ENCODE results near the gene CLEC17A. TPM values are rescaled to one million over a fixed set of nuclear protein-coding genes. Genes with fewer than 3 reads are reported as not detected.
"Not testable (repeated sequence)": the region's sequence is repeated elsewhere in the genome, so short reads cannot be mapped to it uniquely, and the experiment has no call there.

The CLEC17A gene
- polyA plus RNA-seq, 2 of the 4 experiments (the other 2 are of a cell fraction): not detected

- DNase-seq (ENCODE audit: low read depth in 1 of 2, low spot score in 1 of 2) (no peak), FAIRE-seq (no peak)
- H3K4me2 ChIP-seq: no peak overlapping the region
Measured at GRCh38 chr19:14544977-14545715, 37.7 kb upstream of the CLEC17A start.

GRCh38 chr19:14545716-14546082, 37.2 kb upstream of the CLEC17A start:
- DNase-seq (ENCODE audit: low read depth in 1 of 2, low spot score in 1 of 2) (no peak), ATAC-seq (no peak), FAIRE-seq (no peak)
- 100% methylated on average over 3 of the region's 9 CpGs for WGBS (ENCODE audit: missing lambda C conversion rate)
- ChIA-PET POLR2A (no interaction called here), CTCF (interaction anchor here (1.3 to 3.2 kb wide), 3 partner anchors 9 to 28 kb away, joined by 4 to 15 read pairs (median 5); no protein-coding TSS in a partner anchor)
- no peak overlapping the region for H3K27ac ChIP-seq
- TF ChIP-seq NFE2L2 (conservative IDR thresholded peaks at IDR 0.05; ENCODE audit: low read length) (no peak), TFCP2L1 (CRISPR knock-in tag; IDR thresholded peaks at IDR 0.05) (no peak), EHF (CRISPR knock-in tag; IDR thresholded peaks at IDR 0.05) (no peak), REST (IDR thresholded peaks at IDR 0.05) (no peak), JUNB (IDR thresholded peaks at IDR 0.05) (no peak), CBX2 (IDR thresholded peaks at IDR 0.05; ENCODE audit: borderline replicate concordance, low read depth) (no peak), CHD4 (IDR thresholded peaks at IDR 0.05; ENCODE audit: borderline replicate concordance) (no peak), ZSCAN20 (CRISPR knock-in tag; IDR thresholded peaks at IDR 0.05) (no peak), ZNF302 (CRISPR knock-in tag; IDR thresholded peaks at IDR 0.05) (no peak), HES2 (IDR thresholded peaks at IDR 0.05) (no peak), USF2 (IDR thresholded peaks at IDR 0.05) (no peak)
- H3K4me2 ChIP-seq: no peak overlapping the region
- H3K9me3 ChIP-seq: no peaks in the 10 kb centered on the region
- H3K4me1 ChIP-seq: peaks cover 9% of the 10 kb centered on the region; the same call in 2 of the 3 replicates
- H3K4me3 ChIP-seq: no peak overlapping the region

More at GRCh38 chr19:14544977-14545715, 37.7 kb upstream of the CLEC17A start:
- no peak overlapping the region for H3K27ac ChIP-seq
- no peak for ATAC-seq
- TF ChIP-seq EHMT2 (IDR thresholded peaks at IDR 0.05; ENCODE audit: low read depth) (no peak), NPAS2 (CRISPR knock-in tag; IDR thresholded peaks at IDR 0.05; ENCODE audit: borderline replicate concordance) (no peak), MAFK (IDR thresholded peaks at IDR 0.05; ENCODE audit: partially characterized antibody) (peak; percentile 47), ZNF302 (CRISPR knock-in tag; IDR thresholded peaks at IDR 0.05) (no peak), RNF2 (IDR thresholded peaks at IDR 0.05; ENCODE audit: borderline replicate concordance, low read depth) (no peak), SREBF2 (IDR thresholded peaks at IDR 0.05) (no peak), CBX8 (IDR thresholded peaks at IDR 0.05) (no peak)
- ChIA-PET POLR2A (no interaction called here), CTCF (interaction anchor here (1.3 to 3.2 kb wide), 3 partner anchors 9 to 29 kb away, joined by 4 to 15 read pairs (median 5); no protein-coding TSS in a partner anchor)
- H3K4me3 ChIP-seq: no peak overlapping the region
- H3K9me3 ChIP-seq: no peaks in the 10 kb centered on the region
- 90% methylated on average over 21 of the region's 21 CpGs for WGBS (ENCODE audit: missing lambda C conversion rate)
- H3K4me1 ChIP-seq: peaks cover 3% of the 10 kb centered on the region; the same call in 1 of the 3 replicates

GRCh38 chr19:14550201-14550754, 32.6 kb upstream of the CLEC17A start:
- 68% methylated on average over 14 of the region's 15 CpGs for WGBS (ENCODE audit: missing lambda C conversion rate)
- no peak for FAIRE-seq
- Histone ChIP-seq H3K4me1 (peaks cover 18% of the 10 kb centered on the region; the same call in 2 of the 3 replicates), H3K4me3 (no peak overlapping the region), H3K4me2 (no peak overlapping the region), H3K9me3 (no peaks in the 10 kb centered on the region), H3K27ac (peak overlapping the region in 1 of 2 experiments; percentile 14; a peak in 1 of 6 replicates)
- ChIA-PET POLR2A (no interaction called here), CTCF (interaction anchor here (1.4 kb wide), 1 partner anchor 23 kb away, joined by 6 read pairs; no protein-coding TSS in a partner anchor)
- peak in 1 of 2 experiments; percentile 25; a peak in 3 of 6 replicates for ATAC-seq
- TF ChIP-seq PHF8 (IDR thresholded peaks at IDR 0.05; ENCODE audit: borderline replicate concordance, low read depth): no peak
- no peak for TF ChIP-seq USF2 (IDR thresholded peaks at IDR 0.05)
- no peak for TF ChIP-seq SREBF2 (IDR thresholded peaks at IDR 0.05)
- TF ChIP-seq GATA3 (IDR thresholded peaks at IDR 0.05; ENCODE audit: borderline replicate concordance): no peak
- TF ChIP-seq RCOR1 (IDR thresholded peaks at IDR 0.05; ENCODE audit: low read depth, low read length): no peak
- TF ChIP-seq RAD21 (conservative IDR thresholded peaks at IDR 0.05 in 1 of 2, IDR thresholded peaks at IDR 0.05 in 1 of 2): no peak
- TF ChIP-seq POLR2A (IDR thresholded peaks at IDR 0.05; ENCODE audit: low read length): no peak
- no peak for DNase-seq (ENCODE audit: low read depth in 1 of 2, low spot score in 1 of 2)

GRCh38 chr19:14551134-14552005, 31.5 kb upstream of the CLEC17A start:
- peak; percentile 56 to 76; a peak in 4 of 6 replicates for ATAC-seq
- H3K4me2 ChIP-seq, CTCF ChIA-PET, POLR2A ChIA-PET, FAIRE-seq, H3K9me3 ChIP-seq, H3K4me3 ChIP-seq: not testable (repeated sequence)
- DNase-seq (ENCODE audit: low read depth in 1 of 2, low spot score in 1 of 2): peak in 1 of 2 experiments; percentile 50
- Histone ChIP-seq H3K27ac (peak overlapping the region in 1 of 2 experiments; percentile 46; a peak in 1 of 6 replicates), H3K4me1 (peaks cover 18% of the 10 kb centered on the region; the same call in 2 of the 3 replicates)
- 77% methylated on average over 11 of the region's 12 CpGs for WGBS (ENCODE audit: missing lambda C conversion rate)
